Epidermal melanocyte (primary cell): ENCODE measurements around the gene ADAMTSL2.

Experiments
- DNase-seq: peaks from one replicate; pipeline ENCODE4 v3.0.0; 2011; ENCODE audit warnings: low spot score; ENCODE audit not compliant: insufficient read length

The ADAMTSL2 gene

GRCh38 chr9:133572821-133573361 is 38.4 kb downstream of the ADAMTSL2 start:
- no peak for DNase-seq

GRCh38 chr9:133573791-133574515 is 39.4 kb downstream of the ADAMTSL2 start:
- no peak for DNase-seq

- DNase-seq = no peak
Observed at GRCh38 chr9:133574771-133575170, 40.3 kb downstream of the ADAMTSL2 start.

GRCh38 chr9:133575186-133576030 is 40.9 kb downstream of the ADAMTSL2 start:
- no peak for DNase-seq

- no peak for DNase-seq
Observed at GRCh38 chr9:133576031-133576874, 41.7 kb downstream of the ADAMTSL2 start.

GRCh38 chr9:133576875-133577736 is 42.6 kb downstream of the ADAMTSL2 start:
- DNase-seq = no peak

GRCh38 chr9:133577737-133578112 is 43.2 kb downstream of the ADAMTSL2 start:
- DNase-seq = no peak

- DNase-seq = no peak
Observed at GRCh38 chr9:133578524-133579441, 44.3 kb downstream of the ADAMTSL2 start.

- DNase-seq = no peak
Observed at GRCh38 chr9:133579601-133580418, 45.3 kb downstream of the ADAMTSL2 start.

GRCh38 chr9:133580419-133580738 is 45.9 kb downstream of the ADAMTSL2 start:
- DNase-seq = no peak

- no peak for DNase-seq
Observed at GRCh38 chr9:133581011-133581410, 46.5 kb downstream of the ADAMTSL2 start.

GRCh38 chr9:133581513-133582343 is 47.2 kb downstream of the ADAMTSL2 start:
- no peak for DNase-seq

- no peak for DNase-seq
Observed at GRCh38 chr9:133582501-133583045, 48.1 kb downstream of the ADAMTSL2 start.

- DNase-seq = no peak
Observed at GRCh38 chr9:133583111-133583510, 48.6 kb downstream of the ADAMTSL2 start.

GRCh38 chr9:133583586-133583985 is 49.1 kb downstream of the ADAMTSL2 start:
- DNase-seq = no peak

GRCh38 chr9:133584167-133584558 is 49.7 kb downstream of the ADAMTSL2 start:
- no peak for DNase-seq
